Esophagus muscularis mucosa (tissue), 3 donors: Measurements from ENCODE around the gene MRPS24.

ENCODE experiments used
- CTCF ChIP-seq, 3 experiments: fragments of 200-600 bp in 2 of 3; fragments of 450-650 bp in 1 of 3; sonication (generic) in 2 of 3; IDR thresholded peaks; one replicate each; pipeline ENCODE4 v1.5.1; 2017 to 2019; ENCODE audit warnings: antibody characterized with exemption in 3 of 3, mild to moderate bottlenecking in 2 of 3, moderate library complexity in 1 of 3
- POLR2A ChIP-seq: fragments of 450-650 bp; IDR thresholded peaks from one replicate; pipeline ENCODE4 v1.6.1; 2017; ENCODE audit warnings: antibody characterized with exemption, moderate library complexity, mild to moderate bottlenecking, low read depth
- POLR2AphosphoS5 ChIP-seq, 2 donors: sonication (generic); formaldehyde crosslinking; IDR thresholded peaks; one replicate each; pipeline ENCODE4 v1.6.1; 2017; ENCODE audit warnings: antibody characterized with exemption in 2 of 2

- no peak for TF ChIP-seq CTCF (IDR thresholded peaks at IDR 0.05)
- no peak for TF ChIP-seq POLR2A
- no peak for TF ChIP-seq POLR2AphosphoS5 (IDR thresholded peaks at IDR 0.05)
Observed at GRCh38 chr7:43825391-43825808, 43.9 kb downstream of the MRPS24 start.
